ENCODE measurements around the gene GIMAP2.

DNA sequence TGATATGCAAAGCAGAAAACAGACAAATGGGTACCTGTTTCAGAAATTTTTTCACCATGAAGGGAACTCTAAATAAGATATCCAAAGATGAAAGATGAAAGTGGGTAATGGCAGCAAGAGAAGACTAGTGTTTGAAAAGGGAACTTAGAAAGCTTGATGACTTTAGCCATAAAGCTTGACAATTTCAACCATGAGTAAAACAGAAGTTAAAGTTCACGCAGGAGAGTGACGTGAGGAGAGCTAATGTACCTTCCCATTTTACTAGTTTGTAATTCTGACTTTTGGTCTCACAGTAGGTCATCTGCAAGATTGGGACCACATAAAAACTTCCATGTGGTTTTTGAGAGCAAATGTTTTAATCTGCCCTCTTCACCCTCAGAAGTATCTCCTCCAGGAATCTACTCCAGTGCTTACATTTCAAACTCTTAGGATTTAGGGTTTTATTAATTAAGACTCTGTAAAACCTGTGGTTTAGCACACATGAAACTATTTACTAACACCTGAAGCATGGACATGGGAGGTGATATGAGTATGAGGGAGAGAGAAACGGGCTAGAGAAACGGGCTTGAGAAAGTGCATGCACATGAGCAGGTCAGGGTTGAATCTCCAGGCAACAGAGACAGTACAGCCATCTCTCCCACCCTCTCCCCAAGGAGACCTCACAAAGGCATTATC lies 24.4 kb upstream of the GIMAP2 start:
- TF ChIP-seq, protein P1, sequence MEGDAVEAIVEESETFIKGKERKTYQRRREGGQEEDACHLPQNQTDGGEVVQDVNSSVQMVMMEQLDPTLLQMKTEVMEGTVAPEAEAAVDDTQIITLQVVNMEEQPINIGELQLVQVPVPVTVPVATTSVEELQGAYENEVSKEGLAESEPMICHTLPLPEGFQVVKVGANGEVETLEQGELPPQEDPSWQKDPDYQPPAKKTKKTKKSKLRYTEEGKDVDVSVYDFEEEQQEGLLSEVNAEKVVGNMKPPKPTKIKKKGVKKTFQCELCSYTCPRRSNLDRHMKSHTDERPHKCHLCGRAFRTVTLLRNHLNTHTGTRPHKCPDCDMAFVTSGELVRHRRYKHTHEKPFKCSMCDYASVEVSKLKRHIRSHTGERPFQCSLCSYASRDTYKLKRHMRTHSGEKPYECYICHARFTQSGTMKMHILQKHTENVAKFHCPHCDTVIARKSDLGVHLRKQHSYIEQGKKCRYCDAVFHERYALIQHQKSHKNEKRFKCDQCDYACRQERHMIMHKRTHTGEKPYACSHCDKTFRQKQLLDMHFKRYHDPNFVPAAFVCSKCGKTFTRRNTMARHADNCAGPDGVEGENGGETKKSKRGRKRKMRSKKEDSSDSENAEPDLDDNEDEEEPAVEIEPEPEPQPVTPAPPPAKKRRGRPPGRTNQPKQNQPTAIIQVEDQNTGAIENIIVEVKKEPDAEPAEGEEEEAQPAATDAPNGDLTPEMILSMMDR (IDR thresholded peaks at IDR 0.05 in 4 of 5, conservative IDR thresholded peaks at IDR 0.05 in 1 of 5), result no peak
- no peak for TF ChIP-seq POLR2A (IDR thresholded peaks at IDR 0.05)
